ENCODE results near the gene CILP. TPM values are rescaled to one million over a fixed set of nuclear protein-coding genes. Genes with fewer than 3 reads are reported as not detected.

Gene CILP
- total RNA-seq, 4 donors from 2014 or later, result 7.8 to 209 (median 55.5) TPM

- no peak for DNase-seq (ENCODE audit: low spot score in 2 of 2)
- Histone ChIP-seq H3K36me3 (peaks cover 0 to 90% (median 22%) of the 10 kb centered on the region in 3 donors), H3K27ac (no peak overlapping the region), H3K4me3 (no peak overlapping the region), H3K4me1 (no peaks in the 10 kb centered on the region), H3K9me3 (no peaks in the 10 kb centered on the region), H3K27me3 (no peaks in the 10 kb centered on the region)
- 86 to 90% methylated on average over 6 of the region's 6 CpGs for WGBS, 2 donors
- TF ChIP-seq, protein P1, sequence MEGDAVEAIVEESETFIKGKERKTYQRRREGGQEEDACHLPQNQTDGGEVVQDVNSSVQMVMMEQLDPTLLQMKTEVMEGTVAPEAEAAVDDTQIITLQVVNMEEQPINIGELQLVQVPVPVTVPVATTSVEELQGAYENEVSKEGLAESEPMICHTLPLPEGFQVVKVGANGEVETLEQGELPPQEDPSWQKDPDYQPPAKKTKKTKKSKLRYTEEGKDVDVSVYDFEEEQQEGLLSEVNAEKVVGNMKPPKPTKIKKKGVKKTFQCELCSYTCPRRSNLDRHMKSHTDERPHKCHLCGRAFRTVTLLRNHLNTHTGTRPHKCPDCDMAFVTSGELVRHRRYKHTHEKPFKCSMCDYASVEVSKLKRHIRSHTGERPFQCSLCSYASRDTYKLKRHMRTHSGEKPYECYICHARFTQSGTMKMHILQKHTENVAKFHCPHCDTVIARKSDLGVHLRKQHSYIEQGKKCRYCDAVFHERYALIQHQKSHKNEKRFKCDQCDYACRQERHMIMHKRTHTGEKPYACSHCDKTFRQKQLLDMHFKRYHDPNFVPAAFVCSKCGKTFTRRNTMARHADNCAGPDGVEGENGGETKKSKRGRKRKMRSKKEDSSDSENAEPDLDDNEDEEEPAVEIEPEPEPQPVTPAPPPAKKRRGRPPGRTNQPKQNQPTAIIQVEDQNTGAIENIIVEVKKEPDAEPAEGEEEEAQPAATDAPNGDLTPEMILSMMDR (IDR thresholded peaks at IDR 0.05), result no peak
- TF ChIP-seq EP300 (IDR thresholded peaks at IDR 0.05), result no peak
- TF ChIP-seq POLR2A (IDR thresholded peaks at IDR 0.05), result no peak
Measured at GRCh38 chr15:65154720-65155119, 56.6 kb downstream of the CILP start.

DNA sequence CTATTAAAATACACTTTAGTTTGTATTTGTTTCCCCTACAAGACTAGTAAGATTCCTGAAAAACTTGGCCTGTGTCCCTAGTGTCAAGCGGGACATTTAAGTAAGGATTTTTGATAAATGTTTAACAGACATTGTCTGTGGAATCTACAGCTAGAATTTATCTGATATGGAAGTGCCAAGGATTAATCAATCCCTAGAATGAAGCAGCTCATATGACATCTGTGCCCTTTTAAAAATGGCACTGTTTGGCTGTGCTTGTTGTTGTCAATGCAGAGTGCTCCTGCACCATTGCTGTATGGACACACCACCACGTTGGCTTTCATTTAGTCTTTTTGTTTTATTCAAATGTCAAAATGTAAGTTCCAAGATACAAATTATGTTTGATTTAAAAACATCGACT, 63.4 kb downstream of the CILP start:
- WGBS, 2 donors, result 85 to 86% methylated on average over 3 of the region's 3 CpGs
- no peak for DNase-seq (ENCODE audit: low spot score in 2 of 2)
- no peaks in the 10 kb centered on the region for H3K4me1 ChIP-seq
- peaks cover 0 to 85% (median 5%) of the 10 kb centered on the region in 3 donors for H3K36me3 ChIP-seq
- H3K27me3 ChIP-seq, result no peaks in the 10 kb centered on the region
- H3K9me3 ChIP-seq, result no peaks in the 10 kb centered on the region
- no peak overlapping the region for H3K27ac ChIP-seq
- TF ChIP-seq, protein P1 (IDR thresholded peaks at IDR 0.05), result no peak
- TF ChIP-seq POLR2A (IDR thresholded peaks at IDR 0.05) (no peak), EP300 (IDR thresholded peaks at IDR 0.05) (no peak)
- no peak overlapping the region for H3K4me3 ChIP-seq

DNA sequence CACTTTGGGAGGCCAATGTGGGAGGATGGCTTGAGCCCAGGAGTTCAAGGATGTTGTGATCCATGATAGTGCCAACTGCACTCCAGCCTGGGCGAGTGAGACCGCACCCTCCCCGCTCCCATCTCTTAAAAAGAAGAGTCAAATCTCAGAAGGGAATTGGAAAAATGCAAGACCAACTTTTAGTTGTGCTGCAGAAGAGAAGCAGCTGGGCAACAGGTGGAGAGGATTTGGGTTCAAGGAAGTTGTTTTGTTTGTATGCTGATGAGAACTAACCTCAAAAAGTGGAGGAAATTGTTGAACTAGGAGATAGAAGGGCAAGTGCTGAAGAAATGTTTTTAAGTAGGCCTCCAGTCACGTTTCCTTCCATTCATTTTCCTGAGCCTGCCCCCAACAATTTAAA, 64.8 kb downstream of the CILP start:
- 72 to 75% methylated on average over 4 of the region's 4 CpGs for WGBS, 2 donors

More for the DNA sequence above, 64.8 kb downstream of the CILP start:
- H3K9me3 ChIP-seq, result no peaks in the 10 kb centered on the region
- H3K27me3 ChIP-seq, result no peaks in the 10 kb centered on the region
- peaks cover 0 to 70% (median 5%) of the 10 kb centered on the region in 3 donors for H3K36me3 ChIP-seq
- no peak overlapping the region for H3K27ac ChIP-seq
- TF ChIP-seq, protein P1 (IDR thresholded peaks at IDR 0.05), result no peak
- TF ChIP-seq POLR2A (IDR thresholded peaks at IDR 0.05), result no peak
- TF ChIP-seq EP300 (IDR thresholded peaks at IDR 0.05), result no peak
- no peak for DNase-seq (ENCODE audit: low spot score in 2 of 2)
- H3K4me1 ChIP-seq, result no peaks in the 10 kb centered on the region
- no peak overlapping the region for H3K4me3 ChIP-seq

Small RNA genes within 50 kb of the gene (small RNA-seq; reads per million reads assigned to genes)
- gene AC068213.1 (not detected), gene RNU6-686P (not detected)

Other genes starting within 250 kb of the CILP start
- 10 to 100 TPM; 80.4 to 90.6 (median 86.3) TPM for gene SPG21, start 221.6 kb downstream of the CILP start, total RNA-seq
- gene MTFMT, start 181.8 kb downstream of the CILP start, total RNA-seq, result 10 to 100 TPM; 36.8 to 45.7 (median 41.2) TPM
- 1 to 10 TPM in 1 of 4 donors, not detected in 3; 2.7 TPM for gene SLC51B, start 166.1 kb downstream of the CILP start, total RNA-seq
- gene RASL12, start 143.5 kb downstream of the CILP start, total RNA-seq, result 10 to 100 TPM; 41.4 to 83.5 (median 78.7) TPM
- not detected for gene KBTBD13, start 134.7 kb downstream of the CILP start, total RNA-seq
- gene UBAP1L, start 96.3 kb downstream of the CILP start, total RNA-seq, result 10 to 100 TPM in 3 of 4 donors, 1 to 10 TPM in 1; 8.4 to 16.7 (median 14.0) TPM
- 10 to 100 TPM; 27.9 to 57.5 (median 37.8) TPM for gene PDCD7, start 77.7 kb downstream of the CILP start, total RNA-seq
- gene CLPX, start 26.1 kb downstream of the CILP start, total RNA-seq, result 10 to 100 TPM; 29.5 to 96.7 (median 69.7) TPM
- 10 to 100 TPM in 3 of 4 donors, 1 to 10 TPM in 1; 5.9 to 15.5 (median 12.1) TPM for gene PARP16, start 75.4 kb upstream of the CILP start, total RNA-seq
- not detected for gene RNU5A-1, start 84.6 kb upstream of the CILP start, total RNA-seq
- not detected for gene RNU5B-1, start 93.2 kb upstream of the CILP start, total RNA-seq
- gene IGDCC3, start 166.5 kb upstream of the CILP start, total RNA-seq, result not detected
- gene IGDCC4, start 211.5 kb upstream of the CILP start, total RNA-seq, result 1 to 10 TPM in 2 of 4 donors, under 1 TPM in 2; 0.59 to 2.0 (median 1.1) TPM

Measured in tibial nerve (tissue), 4 donors.